ENCODE measurements around the gene GRID1.

GRID1 gene

DNA sequence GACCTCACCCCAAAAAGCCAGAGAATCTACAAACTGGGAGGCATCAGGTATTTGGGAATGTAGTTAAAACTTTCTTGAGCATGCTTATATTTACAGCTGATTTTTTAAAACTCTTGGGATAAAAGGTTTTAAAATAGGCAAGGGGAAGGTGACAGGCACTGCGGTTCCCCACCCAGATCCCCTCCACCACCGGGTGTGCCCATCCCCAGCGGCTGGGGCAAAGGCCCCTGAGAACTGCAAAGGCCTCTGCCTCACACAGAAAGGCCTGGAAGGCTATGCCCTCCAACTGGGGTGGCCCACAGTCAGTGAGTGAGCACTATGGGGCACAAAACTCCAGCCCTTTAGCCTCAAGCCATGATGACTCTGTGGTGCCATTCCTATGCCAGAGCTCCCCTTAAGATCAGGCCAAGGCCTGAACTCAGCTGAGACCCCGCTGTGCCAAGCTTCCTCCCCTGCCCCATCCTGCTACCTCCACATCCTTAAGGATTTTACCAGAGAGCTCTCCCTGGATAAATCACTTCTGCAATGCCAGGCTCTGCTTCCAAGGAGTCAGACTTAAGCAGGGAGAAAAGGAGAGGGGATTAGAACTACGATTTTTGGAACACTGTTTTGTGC is 299.1 kb downstream of the GRID1 start:
- H3K36me3 ChIP-seq, result no peaks in the 10 kb centered on the region
- intact Hi-C loops (cut with DNase I; ENCODE audit: low total_unique reads), result no loop called here
- H3K27ac ChIP-seq, result no peak overlapping the region
- H3K4me1 ChIP-seq, result no peaks in the 10 kb centered on the region
- H3K27me3 ChIP-seq, result no peaks in the 10 kb centered on the region
- no peaks in the 10 kb centered on the region for H3K9me3 ChIP-seq
- TF ChIP-seq, protein P1, sequence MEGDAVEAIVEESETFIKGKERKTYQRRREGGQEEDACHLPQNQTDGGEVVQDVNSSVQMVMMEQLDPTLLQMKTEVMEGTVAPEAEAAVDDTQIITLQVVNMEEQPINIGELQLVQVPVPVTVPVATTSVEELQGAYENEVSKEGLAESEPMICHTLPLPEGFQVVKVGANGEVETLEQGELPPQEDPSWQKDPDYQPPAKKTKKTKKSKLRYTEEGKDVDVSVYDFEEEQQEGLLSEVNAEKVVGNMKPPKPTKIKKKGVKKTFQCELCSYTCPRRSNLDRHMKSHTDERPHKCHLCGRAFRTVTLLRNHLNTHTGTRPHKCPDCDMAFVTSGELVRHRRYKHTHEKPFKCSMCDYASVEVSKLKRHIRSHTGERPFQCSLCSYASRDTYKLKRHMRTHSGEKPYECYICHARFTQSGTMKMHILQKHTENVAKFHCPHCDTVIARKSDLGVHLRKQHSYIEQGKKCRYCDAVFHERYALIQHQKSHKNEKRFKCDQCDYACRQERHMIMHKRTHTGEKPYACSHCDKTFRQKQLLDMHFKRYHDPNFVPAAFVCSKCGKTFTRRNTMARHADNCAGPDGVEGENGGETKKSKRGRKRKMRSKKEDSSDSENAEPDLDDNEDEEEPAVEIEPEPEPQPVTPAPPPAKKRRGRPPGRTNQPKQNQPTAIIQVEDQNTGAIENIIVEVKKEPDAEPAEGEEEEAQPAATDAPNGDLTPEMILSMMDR (IDR thresholded peaks at IDR 0.05), result no peak
- no peak overlapping the region for H3K4me3 ChIP-seq
- no peak for DNase-seq

- no peak overlapping the region for H3K4me3 ChIP-seq
- H3K27me3 ChIP-seq, result no peaks in the 10 kb centered on the region
- no peaks in the 10 kb centered on the region for H3K4me1 ChIP-seq
- intact Hi-C loops (cut with DNase I; ENCODE audit: low total_unique reads), result no loop called here
- no peak for DNase-seq
- H3K9me3 ChIP-seq, result no peaks in the 10 kb centered on the region
- H3K36me3 ChIP-seq, result no peaks in the 10 kb centered on the region
- TF ChIP-seq, protein P1 (IDR thresholded peaks at IDR 0.05), result no peak
- H3K27ac ChIP-seq, result no peak overlapping the region
Measured at GRCh38 chr10:86066696-86067095, 299.9 kb downstream of the GRID1 start.

- intact Hi-C loops (cut with DNase I; ENCODE audit: low total_unique reads), result no loop called here
- Histone ChIP-seq H3K27me3 (no peaks in the 10 kb centered on the region), H3K4me1 (no peaks in the 10 kb centered on the region), H3K36me3 (no peaks in the 10 kb centered on the region), H3K4me3 (no peak overlapping the region), H3K9me3 (no peaks in the 10 kb centered on the region), H3K27ac (no peak overlapping the region)
- TF ChIP-seq, protein P1 (IDR thresholded peaks at IDR 0.05), result no peak
- no peak for DNase-seq
Measured at GRCh38 chr10:86065711-86066251, 300.8 kb downstream of the GRID1 start.

DNA sequence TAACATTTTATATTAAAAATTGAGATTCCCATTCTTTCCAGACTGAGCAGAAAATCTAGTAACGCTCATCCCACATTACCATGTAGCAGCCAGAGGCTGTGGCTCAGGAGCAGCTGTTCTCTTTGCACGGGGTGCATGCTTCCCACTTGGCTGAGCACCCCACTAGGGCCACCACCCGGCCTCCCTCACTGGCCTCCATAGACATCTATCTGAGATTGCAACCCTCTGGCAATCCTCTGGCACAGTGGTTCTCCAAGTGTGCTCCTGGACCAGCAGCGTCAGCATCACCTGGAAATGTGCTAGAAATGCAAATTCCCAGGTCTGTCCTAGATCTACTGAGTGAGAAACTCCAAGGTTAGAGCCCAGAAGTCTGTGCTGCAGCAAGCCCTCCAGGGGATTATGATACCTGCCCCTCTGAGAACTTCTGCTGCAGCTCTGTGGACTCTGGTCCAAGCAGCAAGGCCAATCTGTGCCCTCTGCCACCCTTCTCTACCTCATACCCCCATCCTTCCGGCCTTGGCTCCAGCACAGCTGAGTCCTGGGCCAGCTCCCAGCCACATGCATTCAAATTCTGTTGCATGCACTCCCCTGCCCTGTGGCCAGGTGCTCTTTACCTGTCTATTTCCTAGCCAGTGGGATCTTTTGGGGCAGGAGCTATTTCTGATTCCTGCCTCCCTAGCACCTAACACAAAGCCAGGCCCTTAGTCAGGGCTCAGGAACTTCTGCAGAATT is 301.5 kb downstream of the GRID1 start:
- intact Hi-C loops (cut with DNase I; ENCODE audit: low total_unique reads), result no loop called here
- no peaks in the 10 kb centered on the region for H3K9me3 ChIP-seq
- TF ChIP-seq, protein P1 (IDR thresholded peaks at IDR 0.05), result no peak
- no peak for DNase-seq
- no peaks in the 10 kb centered on the region for H3K4me1 ChIP-seq
- H3K27ac ChIP-seq, result no peak overlapping the region
- H3K27me3 ChIP-seq, result no peaks in the 10 kb centered on the region
- no peaks in the 10 kb centered on the region for H3K36me3 ChIP-seq
- no peak overlapping the region for H3K4me3 ChIP-seq

DNA sequence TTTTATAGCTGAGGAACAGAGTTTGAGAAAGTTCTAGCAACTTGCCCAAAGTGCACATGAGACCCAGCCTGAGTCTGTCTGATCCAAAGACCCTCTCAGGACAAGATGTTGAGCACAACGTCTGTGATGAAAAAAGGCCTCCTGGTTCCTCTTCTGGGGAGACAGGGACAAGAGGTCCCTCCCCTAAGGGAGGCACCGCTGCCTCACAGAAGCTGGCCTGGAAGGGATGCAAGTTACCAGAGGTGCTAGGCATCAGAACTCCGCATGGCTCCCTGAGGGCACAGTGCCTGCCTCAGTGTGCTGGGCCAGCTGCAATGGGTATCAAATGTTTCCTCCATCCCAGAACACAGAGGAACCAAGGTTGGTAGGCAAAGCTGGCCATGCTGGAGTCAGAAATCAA is 302.4 kb downstream of the GRID1 start:
- Histone ChIP-seq H3K4me3 (no peak overlapping the region), H3K27ac (no peak overlapping the region), H3K27me3 (no peaks in the 10 kb centered on the region), H3K36me3 (no peaks in the 10 kb centered on the region), H3K9me3 (no peaks in the 10 kb centered on the region), H3K4me1 (no peaks in the 10 kb centered on the region)
- no peak for DNase-seq
- TF ChIP-seq, protein P1 (IDR thresholded peaks at IDR 0.05), result no peak
- intact Hi-C loops (cut with DNase I; ENCODE audit: low total_unique reads), result no loop called here
